HEK293T (cell line): ENCODE data around the gene PKNOX2.

Source experiments
- ELF4 ChIP-seq: fragments of 450-650 bp; IDR thresholded peaks from 2 replicates; pipeline ENCODE4 v1.6.1; 2017; ENCODE audit warnings: antibody characterized with exemption
- FOXK2 ChIP-seq: fragments of 450-650 bp; IDR thresholded peaks from 2 replicates; pipeline ENCODE4 v1.6.1; 2016; ENCODE audit warnings: mild to moderate bottlenecking
- FOXM1 ChIP-seq: fragments of 450-650 bp; IDR thresholded peaks from 2 replicates; pipeline ENCODE4 v1.6.1; 2017; ENCODE audit warnings: mild to moderate bottlenecking, borderline replicate concordance
- HDGF ChIP-seq: fragments of 450-650 bp; IDR thresholded peaks from 2 replicates; pipeline ENCODE4 v1.6.1; 2017; ENCODE audit warnings: antibody characterized with exemption, borderline replicate concordance
- NFRKB ChIP-seq: fragments of 450-650 bp; IDR thresholded peaks from 2 replicates; pipeline ENCODE4 v1.6.1; 2016; ENCODE audit warnings: mild to moderate bottlenecking, moderate library complexity
- SP1 ChIP-seq: fragments of 450-650 bp; IDR thresholded peaks from 2 replicates; pipeline ENCODE4 v1.6.1; 2017
- SUZ12 ChIP-seq: fragments of 450-650 bp; IDR thresholded peaks from 2 replicates; pipeline ENCODE4 v1.6.1; 2016; ENCODE audit warnings: mild to moderate bottlenecking
- TF ChIP-seq, protein P1 (sequence below): fragments of 450-650 bp; IDR thresholded peaks from 2 replicates; pipeline ENCODE4 v1.6.1; 2016

DNA sequence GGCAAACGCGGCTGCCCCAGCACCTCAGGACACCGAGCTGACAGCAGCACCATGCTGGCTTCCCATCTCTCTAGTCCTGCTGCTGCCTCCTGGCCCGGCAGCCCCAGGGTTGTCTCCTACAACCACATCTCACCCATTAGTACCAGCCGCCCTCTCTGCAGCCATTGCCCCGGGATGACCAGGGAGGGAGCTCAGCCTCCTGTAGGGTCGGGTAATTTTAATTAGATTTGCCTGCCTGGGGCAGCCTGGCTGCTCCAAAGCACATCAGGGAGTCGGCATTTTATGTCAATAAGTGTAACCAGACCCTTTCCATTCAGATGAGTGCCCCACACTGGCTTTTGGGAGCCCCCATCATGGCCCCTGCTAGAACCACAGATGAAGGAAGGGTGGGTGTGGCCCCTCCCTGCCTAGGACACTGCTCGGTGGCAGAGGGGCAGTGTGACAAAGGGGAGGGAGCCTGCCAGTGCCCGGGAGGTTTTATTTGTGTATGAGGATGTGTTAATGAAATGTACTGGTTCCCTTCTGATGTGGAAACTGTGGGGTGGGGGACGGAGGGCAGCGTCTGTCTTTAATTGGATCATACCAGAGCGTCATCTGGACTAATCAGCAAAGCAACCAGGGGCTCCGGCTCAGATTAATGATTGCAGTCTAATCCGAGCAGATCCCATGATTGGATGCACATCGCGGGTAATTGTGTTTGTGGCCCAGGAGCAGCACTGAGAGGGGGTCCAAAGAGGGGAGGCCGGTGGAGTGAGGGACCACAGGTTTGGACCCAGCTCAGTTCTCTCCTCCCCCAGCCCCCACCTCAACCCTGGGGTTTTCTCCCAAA, 206.2 kb downstream of the PKNOX2 start:
- TF ChIP-seq HDGF (no peak), ELF4 (no peak), SP1 (no peak), FOXK2 (no peak), FOXM1 (no peak), NFRKB (no peak), SUZ12 (no peak)
- TF ChIP-seq, protein P1, sequence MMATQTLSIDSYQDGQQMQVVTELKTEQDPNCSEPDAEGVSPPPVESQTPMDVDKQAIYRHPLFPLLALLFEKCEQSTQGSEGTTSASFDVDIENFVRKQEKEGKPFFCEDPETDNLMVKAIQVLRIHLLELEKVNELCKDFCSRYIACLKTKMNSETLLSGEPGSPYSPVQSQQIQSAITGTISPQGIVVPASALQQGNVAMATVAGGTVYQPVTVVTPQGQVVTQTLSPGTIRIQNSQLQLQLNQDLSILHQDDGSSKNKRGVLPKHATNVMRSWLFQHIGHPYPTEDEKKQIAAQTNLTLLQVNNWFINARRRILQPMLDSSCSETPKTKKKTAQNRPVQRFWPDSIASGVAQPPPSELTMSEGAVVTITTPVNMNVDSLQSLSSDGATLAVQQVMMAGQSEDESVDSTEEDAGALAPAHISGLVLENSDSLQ = no peak
